Endothelial cell of coronary artery (primary cell): ENCODE measurements around the gene CCNB1IP1. TPM values are rescaled to one million over a fixed set of nuclear protein-coding genes. Genes with fewer than 3 reads are reported as not detected.

Source experiments
- total RNA-seq: library from RNA; depleted of rRNA; stranded (reverse); fragments of >200 nt; gene quantifications from 2 replicates; pipeline ENCODE4 v1.2.3, GENCODE V29; 2014

Gene CCNB1IP1
- total RNA-seq, result 27.8 and 33.6 TPM in 2 replicates

DNA sequence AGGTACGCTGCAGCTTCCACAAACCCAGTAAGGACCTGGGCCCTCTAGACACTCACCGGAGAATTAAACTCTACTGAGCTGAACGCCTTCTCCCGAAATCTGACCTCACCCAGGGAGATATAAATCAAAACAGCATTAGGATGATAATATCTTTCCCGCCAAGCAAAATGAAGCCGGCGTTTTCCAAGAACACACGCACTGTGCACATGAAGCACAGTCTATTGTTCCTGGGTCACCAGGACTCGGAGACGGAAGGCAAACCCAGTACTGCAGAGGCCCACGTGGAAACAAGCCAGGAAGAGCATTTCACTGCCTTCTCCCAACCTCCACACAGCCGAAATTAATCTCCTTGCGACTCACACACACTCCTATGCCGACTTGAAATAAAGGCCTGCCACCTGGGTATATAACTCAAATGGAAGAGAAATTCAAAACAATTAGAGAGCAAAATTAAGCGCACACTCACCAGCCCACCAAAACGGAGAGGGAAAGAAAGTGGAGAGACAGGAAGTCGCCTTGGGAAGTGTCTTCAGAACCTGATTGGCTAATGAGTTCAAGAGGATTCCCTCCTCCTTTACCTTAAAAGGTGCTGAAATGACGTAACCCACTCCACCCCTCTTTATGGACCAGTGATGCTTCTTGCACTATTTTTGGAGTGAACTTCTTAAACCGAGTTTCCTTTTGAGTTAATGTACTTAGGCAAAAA lies at the start of gene CCNB1IP1:
CCNB1IP1 (minus strand) TSS at position 492 of the 706 bp plus-strand sequence. CDS start 16,756 bp downstream, outside the sequence.

DNA sequence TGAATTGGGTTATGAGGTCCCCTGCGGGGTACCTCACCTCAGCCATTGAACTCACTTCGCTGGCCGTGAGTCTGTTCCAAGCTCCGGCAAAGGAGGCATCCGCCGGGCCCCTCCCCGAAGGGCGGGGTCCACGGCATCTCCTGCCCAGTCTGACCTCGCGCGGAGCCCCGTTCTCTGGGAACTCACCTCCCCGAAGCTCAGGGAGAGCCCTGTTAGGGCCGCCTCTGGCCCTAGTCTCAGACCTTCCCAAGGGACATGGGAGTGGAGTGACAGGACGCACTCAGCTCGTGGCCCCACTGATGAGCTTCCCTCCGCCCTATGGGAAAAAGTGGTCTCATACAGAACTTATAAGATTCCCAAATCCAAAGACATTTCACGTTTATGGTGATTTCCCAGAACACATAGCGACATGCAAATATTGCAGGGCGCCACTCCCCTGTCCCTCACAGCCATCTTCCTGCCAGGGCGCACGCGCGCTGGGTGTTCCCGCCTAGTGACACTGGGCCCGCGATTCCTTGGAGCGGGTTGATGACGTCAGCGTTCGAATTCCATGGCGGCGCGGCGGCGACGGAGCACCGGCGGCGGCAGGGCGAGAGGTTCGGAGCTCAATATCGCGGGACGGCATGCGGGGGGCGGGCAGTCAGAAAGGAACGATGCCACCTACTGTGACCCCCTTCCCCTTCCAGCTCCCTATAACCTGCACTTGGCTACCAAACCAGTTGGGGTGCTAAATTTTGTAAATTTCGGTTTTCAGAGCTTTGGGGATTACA lies 10.2 kb upstream of the CCNB1IP1 start, which contains the start of gene PARP2:
PARP2 (plus strand) TSS at position 544 of the 770 bp plus-strand sequence; CDS start at position 551, 7 bp downstream.

DNA sequence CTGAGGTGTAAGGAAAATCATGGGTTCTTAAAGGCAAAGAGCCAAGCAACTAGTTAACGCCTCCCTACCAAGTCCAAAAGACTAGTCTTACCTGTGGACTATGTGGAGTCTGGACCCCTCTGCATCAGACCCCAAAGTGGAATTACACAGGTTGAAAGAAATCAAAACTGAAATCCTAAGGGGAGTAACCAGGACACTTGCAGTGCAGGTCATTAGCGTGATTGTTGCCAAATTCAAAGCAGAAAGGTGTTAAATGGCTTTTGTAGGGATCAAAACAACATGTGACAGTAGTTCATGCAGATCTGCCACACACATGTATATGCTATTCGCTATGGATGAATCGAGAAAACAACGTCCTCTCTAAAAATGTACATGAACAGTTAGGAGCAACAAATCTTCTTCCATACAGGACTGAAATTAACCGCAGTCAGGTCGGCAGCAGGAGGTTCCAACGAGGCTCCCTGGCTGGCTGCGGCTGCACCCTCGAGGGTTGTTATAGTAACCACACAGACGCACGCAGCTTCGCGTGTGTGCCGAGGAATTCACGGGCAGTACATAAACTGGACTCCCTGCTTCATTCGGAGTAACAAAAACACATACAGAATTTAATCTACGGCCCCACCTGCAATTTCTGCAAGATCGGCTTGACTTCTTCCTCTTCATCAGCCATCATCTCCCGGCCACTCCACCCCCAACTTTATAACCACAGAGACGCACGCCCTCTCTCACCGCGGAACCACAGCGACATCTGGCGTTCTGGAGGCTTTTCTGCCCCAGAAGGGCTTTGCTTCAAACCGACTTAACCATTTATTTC lies 27.6 kb downstream of the CCNB1IP1 start, which contains the start of gene TTC5:
TTC5 (minus strand) TSS at position 687 of the 814 bp plus-strand sequence; CDS start at position 673, 14 bp downstream.

Other genes with a start within 250 kb of the CCNB1IP1 start
- not detected in 2 replicates for gene OR4K17, start 222.5 kb downstream of the CCNB1IP1 start, total RNA-seq
- not detected in 2 replicates for gene OR4N5, start 194.5 kb downstream of the CCNB1IP1 start, total RNA-seq
- gene OR11G2, start 142.4 kb downstream of the CCNB1IP1 start, total RNA-seq, result not detected in 2 replicates
- gene OR11H6, start 109.6 kb downstream of the CCNB1IP1 start, total RNA-seq, result not detected in 2 replicates
- gene OR11H7, start 104.3 kb downstream of the CCNB1IP1 start, total RNA-seq, result not detected in 2 replicates
- gene OR11H4, start 94.0 kb downstream of the CCNB1IP1 start, total RNA-seq, result not detected in 2 replicates
- 31.5 and 33.3 TPM in 2 replicates for gene TTC5, start 27.3 kb downstream of the CCNB1IP1 start, total RNA-seq
- gene PARP2, start 10.4 kb upstream of the CCNB1IP1 start, total RNA-seq, result 7.3 and 7.6 TPM in 2 replicates
- gene TEP1, start 80.2 kb upstream of the CCNB1IP1 start, total RNA-seq, result 17.1 and 24.9 TPM in 2 replicates
- gene KLHL33, start 102.9 kb upstream of the CCNB1IP1 start, total RNA-seq, result not detected in 2 replicates
- gene OSGEP, start 121.5 kb upstream of the CCNB1IP1 start, total RNA-seq, result 25.9 and 40.8 TPM in 2 replicates
- gene APEX1, start 121.9 kb upstream of the CCNB1IP1 start, total RNA-seq, result 60.0 and 85.9 TPM in 2 replicates
- 14.3 and 14.7 TPM in 2 replicates for gene PIP4P1, start 128.2 kb upstream of the CCNB1IP1 start, total RNA-seq
- 106 and 322 TPM in 2 replicates for gene PNP, start 136.1 kb upstream of the CCNB1IP1 start, total RNA-seq
- gene RNASE10, start 172.3 kb upstream of the CCNB1IP1 start, total RNA-seq, result 0.56 and 1.3 TPM in 2 replicates
- gene RNASE9, start 227.8 kb upstream of the CCNB1IP1 start, total RNA-seq, result not detected in 2 replicates